GM21515 (cell line): ENCODE results near the gene COLEC12.

Source experiments
- ATAC-seq: cut with Tn5 transposase; IDR thresholded peaks from one replicate; pipeline ENCODE4 v1.9.1; 2021; ENCODE audit not compliant: unreplicated experiment

Gene COLEC12

DNA sequence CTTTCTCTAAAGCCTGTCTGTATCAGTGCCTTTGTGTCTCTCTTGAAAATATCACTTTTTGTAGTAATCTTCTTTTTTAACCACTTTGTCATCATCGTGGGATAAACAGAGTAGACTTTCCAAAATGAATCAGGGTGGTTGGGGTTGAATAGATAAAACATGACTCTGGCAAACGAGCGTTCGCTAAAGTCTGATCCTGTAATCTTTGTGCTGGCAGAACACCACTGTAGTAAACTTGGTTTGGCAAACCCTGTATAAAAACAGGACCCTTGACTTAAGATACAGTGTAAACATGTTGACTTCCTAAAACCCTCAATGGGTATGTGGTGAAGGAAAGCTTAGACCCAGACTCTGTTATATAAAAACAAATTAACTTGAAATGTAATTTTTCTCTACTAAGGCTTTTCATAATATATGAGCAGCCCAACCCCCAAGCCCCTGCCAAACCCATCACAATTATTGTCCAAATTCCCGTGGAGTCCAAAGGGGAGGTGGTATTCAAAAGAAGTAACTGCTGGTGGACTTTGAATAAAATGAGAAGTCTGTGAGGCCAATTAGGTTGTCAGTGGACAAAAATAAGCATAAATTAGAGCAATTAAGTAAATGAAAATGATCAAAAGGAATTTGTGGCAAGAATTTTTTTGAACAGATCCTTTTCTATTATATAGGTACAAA lies 52.2 kb downstream of the COLEC12 start:
- ATAC-seq = no peak

DNA sequence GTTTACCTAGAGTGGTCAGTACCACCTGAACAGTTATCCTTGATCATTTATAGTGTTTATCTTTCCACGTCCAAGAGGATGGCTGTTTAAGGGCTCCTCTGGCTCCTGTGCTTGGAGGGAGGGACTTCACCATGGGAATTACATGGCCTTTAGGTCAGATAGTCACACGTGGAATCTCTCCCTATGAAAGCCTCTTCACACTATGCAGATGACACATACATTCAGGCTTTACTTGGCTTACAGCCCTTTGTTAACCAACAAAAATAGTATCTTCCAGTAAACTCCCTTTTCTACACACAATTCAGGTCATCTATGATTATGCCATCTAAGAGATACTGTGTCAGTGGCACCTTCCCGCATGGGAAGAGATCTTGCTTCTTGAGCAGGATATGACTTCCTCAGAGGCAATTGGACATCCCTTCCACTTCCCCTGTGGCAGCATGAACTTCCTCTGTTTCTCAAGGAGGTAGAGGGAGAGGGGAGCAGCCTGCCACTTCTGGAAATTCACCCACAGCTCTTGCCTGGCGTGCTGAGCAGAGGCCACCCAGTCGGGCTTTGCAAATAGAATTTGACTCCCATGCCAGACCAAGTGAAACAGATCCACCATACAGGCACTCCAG lies 53.5 kb downstream of the COLEC12 start:
- no peak for ATAC-seq

DNA sequence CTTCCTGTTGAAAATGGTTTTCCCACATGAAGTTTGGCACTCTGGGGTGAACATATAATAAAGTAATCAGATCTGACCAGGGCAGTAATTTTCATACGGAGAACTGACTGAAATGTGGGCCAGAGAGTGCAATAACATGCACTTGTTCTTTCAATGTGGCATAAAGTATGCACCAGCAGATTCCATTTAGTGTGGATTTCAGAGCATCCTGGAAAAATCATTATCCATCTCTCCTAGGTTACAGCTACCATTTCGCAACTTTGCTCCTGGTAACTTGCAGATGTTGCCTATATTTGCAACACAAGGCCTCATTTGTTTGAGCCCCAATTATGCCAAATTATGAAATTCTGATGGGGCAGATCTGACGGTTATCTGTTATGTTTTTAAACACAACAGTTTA lies 55.4 kb downstream of the COLEC12 start:
- no peak for ATAC-seq

DNA sequence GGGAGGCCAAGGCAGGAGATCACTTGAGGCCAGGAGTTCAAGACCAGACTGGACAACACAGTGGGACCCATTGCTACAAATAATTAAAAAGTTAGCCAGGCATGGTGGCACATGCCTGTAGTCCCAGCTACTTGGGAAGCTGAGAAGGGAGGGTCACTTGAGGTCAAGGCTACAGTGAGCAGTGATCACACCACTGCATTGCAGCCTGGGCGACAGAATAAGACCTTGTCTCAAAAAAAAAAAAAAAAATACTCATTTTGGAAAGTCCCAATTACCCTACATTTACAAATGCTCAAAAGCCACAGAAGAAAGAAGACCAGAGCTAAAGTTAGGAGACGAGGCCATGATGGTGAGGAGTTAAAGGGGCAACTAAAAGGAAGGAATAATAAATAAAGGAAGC lies 61.9 kb downstream of the COLEC12 start:
- no peak for ATAC-seq

DNA sequence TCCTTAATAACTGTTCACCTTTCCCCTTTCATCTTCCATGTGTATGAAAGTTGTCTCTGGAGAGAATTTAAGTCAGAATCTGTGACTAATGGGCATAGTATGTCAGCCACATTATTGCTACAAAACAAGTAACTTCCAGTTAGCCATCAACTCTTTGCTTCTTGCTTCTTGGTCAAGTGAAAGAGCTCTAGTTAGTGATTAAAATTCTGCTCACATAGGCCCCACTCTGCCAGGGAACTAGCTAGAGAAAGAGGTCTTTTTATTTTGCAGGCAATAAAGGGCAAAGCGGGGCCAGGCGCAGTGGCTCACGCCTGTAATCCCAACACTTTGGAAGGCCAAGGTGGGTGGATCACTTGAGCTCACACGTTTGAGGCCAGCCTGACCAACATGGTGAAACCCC lies 64.6 kb downstream of the COLEC12 start:
- no peak for ATAC-seq

DNA sequence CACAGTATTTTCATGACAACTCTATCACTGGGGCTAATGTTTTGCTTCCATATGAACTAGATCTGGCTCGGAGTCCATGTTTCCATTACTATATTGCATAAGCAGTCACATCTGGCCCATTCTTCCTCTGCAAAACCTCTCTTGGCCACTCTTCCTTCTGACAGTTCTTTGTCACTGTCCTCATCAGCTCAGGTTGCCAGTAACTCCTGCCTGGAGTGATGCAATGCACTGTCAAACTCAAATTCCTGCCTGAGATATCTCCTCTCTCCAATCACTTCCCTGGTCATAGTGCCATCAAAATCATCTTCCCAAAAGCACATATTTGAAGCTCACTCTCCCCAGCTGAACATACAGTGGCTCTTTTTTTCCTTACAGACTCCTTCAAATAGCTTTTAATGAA lies 66.1 kb downstream of the COLEC12 start:
- ATAC-seq = no peak

DNA sequence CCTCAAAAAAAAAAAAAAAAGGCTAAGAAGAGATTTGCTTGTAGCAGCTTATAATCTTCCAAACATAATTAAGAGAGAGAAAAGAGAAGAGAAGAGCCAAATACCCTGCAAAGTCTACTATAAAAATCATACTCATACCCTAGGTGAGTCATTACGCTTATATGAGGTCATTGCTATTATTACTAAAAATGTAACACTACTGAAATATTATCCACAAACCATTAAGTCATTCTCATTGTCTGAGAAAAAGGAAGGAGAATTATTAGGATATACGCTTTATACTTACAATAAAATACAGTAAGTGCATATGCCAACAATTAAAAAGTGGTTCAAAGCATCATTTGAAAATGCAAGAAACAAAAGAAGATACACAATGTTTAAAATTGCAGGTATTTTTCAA lies 66.5 kb downstream of the COLEC12 start:
- ATAC-seq = no peak

DNA sequence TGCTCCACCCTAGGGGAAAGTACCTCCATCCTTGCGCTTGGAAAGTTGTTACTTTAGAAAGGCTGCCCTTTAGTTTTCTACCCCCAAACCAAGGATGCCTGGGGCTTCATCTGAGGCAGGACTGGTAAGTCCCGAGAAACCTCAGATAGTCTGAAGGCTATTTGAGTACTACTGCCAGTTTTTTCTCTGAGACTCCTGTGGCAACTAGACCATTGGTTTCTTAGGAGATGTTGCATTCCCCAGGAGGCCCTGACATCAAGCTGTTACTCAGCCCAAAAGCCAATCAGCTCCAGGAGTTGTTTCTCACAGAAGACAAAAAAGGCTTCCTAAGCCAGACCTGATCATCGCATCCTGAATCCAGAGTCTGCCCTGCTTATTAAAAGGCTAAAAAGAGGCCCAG lies 67.2 kb downstream of the COLEC12 start:
- ATAC-seq = no peak

DNA sequence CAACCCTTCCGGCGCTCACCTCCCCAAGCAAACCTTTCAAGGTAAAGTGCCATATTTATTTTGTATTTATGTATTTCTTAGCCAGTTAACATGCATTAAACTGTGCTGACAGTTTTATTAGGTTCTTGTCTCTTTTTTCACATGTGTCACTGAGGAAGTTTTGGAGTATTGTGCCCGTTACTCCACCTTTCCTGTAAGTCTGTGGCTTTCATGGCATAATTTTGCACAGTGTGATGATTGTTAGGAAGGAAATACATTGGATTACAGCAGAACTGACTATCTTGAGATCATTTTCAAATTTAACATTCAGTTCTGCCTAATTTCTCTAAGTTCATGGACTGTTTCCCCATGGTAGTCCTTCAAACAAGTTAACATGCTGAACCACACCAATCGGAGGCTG lies 67.7 kb downstream of the COLEC12 start:
- no peak for ATAC-seq

DNA sequence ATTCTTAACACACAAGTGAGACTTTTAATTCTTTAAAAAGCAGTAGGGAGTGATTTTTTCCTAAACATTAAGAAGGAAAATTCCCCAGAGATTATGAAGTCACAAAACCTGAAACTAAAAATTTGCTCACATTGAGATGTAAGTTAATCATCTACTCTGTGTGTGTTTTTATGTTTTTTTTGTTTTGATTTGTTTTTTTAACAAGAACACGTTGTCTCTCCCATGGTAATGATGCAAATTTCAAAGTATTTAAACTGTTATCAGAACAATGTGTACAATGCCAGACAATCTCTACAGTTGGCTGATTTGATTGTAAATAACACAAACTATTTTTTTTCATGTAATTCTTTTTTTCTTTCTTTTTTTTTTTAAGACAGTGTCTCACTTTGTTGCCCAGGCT lies 71.5 kb downstream of the COLEC12 start:
- no peak for ATAC-seq

DNA sequence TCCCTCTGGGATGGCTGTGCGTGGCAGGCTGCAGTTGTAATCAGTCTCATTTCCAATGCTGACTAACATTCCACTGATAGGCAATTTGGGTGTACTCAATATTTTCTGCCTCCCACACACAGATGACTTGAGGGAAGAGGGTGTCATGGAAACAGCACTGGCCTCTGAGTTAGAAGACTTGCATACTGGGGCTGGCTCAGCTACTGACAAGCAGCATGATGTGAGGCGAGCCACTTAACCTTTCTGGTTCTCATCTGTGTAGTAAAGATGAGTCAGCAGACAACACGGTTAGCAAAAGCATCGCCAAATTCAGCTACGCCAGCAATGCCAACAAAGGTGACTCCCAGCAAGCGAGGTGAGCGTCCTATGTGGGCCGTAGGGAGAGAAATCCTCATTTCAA lies 73.5 kb downstream of the COLEC12 start:
- ATAC-seq = no peak

DNA sequence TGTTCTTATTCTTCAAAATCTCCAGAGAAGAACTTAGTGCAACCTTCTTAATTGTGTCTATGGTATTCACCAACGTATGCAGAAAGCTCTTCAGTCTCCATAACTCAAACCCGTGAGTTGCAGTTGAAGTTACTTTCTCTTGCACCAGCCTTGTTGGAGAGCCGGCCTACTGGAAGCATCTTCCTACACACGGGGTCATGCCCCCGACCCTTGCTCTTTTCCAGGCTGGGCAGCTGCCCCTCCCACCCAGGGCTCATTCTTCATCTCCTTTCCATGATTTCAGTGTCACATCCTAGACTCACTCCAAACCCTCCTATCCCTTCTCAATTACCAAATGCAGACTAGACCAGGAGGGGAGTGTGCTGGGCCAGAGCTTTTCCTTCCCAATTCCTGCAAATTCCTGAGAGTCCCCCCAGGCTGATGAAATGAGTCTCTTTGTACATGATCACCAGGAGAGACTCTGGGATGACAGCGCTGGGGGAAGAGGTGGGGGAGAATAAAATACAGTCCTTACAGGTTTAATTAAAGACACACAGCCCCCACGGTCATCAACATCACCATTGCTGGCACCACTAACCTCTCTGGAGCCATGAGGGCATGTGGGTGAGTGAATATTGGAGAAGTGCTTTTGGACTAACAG lies 75.3 kb downstream of the COLEC12 start:
- no peak for ATAC-seq

DNA sequence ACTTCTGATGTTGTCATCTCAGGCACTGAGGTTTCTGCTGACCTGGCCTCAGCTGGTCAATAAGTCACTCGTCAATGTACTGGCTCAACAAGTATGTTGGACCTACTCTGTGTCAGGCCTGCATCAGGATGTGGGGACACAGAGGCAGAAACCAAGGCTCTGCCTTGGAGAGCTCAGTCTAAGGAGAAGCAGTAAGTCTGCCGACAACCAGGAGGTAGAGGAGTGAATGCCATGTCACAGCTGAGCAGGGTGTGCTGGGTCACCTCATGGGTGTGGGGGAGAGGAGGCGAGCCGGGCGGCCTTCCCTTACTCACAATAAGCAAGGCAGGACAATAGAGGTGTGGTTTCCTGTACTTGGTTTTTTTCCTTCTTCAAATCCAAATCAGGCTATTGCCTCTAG lies 75.8 kb downstream of the COLEC12 start:
- no peak for ATAC-seq

DNA sequence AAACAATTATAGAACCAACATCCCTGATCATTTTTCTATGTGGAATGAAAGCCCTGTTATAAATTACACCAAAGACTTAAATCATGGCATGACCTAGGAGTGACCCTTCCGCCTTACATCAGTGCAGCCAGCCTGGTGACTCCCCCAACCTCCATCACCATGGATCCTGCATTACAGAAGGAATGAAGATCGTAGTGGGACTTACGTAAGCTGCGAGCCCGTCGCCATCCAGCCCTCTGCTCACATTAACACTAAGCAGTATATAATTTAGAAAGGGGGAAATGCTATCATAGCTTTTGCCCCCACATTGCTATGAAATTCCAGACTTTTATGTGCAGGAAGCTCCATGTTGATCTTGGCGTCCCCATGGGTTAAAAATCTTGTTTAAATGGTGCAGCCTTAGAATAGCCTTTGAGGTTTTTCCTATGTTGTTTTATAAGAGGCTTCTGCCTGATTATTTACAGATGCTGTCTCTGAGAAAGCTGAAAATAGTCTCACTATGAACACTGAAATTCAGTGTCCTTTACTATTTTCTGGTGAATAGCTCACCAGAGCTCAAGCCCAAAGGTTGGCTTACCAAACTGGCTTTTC lies 76.3 kb downstream of the COLEC12 start:
- ATAC-seq = no peak

DNA sequence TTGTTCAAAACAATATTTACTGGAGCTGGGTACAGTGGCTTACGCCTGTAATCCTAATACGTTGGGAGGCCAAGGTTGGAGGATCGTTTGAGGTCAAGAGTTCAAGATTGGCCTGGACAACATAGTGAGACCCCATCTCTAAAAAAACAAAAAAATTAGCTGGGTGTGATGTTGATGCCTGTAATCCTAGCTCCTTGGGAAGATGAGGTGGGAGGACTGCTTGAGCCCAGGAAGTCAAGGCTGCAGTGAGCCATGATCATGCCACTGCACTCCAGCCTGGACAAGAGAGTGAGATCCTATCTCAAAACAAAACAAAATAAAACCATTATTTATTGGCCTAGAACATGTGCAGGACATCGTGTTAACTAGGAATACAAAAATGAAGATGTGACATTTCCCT lies 77.5 kb downstream of the COLEC12 start:
- ATAC-seq = no peak

DNA sequence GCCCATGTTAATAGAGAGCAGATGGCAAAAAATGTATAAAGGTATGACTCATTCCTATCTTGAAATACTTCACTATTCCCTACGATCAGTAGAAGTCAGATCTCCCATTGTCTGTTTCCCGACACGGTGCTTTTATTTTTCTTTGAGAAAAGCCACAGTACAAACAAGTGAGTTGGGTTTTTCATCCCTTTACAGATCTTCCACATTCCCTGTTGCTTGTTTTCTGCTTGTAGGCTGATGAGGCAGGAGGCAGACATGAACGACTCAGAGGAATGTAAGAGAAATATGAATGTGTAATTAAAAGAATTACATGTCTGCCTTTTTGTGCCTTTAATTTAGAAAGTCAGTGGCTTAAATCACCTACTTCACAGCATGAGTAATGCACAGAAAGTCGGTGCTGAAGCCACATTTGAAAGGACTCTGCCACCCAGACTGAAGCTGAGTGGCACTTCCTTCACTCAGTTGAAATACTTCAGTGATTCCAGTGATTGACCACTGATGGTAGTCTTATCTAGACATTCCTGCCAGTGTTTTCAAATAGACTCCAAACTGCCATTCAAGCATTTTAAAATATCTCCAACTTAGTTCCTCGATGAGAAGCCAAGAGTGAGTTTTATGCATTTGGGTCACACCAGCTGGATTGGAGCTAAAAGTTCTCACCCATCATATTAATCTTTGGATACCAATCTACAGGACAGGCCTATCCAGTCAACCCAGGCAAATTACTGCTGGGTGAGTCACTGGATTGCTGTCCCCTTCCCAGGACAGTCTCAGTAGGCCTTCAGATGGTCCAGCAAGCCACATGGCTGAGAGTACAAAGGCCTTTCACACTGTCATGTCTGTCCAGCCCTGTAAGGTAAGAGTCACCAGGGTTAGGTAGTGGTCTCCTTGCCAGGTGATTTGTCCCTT lies 79.0 kb downstream of the COLEC12 start:
- no peak for ATAC-seq

DNA sequence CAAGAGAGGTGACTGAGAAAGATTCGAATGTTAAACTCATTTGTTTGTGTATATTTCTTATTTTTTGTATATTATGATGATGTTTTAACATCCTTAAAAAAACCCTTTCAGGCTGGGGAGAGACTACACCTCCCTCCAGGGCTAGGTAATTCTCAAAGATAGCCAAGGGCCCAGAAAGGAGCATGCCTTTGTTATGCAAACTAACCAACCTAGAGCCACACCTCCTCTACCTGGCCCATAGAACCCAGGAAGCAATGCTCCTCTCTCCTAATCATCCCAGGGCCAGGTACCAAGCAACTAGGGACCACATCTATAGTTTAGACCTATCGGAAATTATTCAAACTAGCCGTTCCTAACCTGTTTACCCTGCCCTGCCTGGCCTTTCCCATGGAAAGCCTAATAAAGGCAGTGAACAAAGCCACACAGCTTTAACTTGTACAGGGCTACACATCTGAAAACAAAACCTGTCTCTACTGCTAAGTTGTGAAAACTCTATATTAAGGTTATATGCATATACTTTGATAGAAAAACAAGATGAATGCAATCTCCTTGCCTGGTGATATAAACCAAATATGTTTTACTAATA lies 79.7 kb downstream of the COLEC12 start:
- ATAC-seq = no peak

DNA sequence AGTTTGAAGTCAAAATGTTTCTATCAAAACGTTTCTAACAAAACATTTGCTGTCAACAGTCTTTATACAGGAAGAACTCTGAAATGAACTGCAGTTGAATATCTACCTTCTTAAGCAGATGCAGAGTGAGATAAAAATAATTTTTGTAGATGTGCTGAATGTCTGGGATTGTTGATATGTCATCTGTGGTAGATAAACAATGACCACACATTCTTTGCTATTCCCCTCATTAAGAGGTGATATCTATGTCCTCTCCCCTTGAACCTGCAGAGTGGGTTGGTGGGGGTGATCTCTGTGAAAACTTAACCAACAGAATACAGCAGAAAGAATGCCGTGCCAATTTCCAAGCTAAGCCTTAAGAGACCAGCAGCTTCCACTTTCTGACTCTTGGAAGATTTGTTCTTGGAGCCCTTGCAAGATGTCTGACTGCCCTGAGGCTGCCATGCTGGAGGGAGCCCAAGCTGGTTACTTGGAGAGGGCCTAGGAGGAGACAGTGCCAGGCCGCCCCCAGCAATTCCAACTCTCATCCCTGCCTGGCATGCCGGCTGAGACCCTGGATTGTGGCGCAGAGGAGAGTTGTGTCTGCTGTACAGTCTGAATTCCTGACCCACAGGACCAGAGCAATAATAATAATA lies 80.8 kb downstream of the COLEC12 start:
- no peak for ATAC-seq

DNA sequence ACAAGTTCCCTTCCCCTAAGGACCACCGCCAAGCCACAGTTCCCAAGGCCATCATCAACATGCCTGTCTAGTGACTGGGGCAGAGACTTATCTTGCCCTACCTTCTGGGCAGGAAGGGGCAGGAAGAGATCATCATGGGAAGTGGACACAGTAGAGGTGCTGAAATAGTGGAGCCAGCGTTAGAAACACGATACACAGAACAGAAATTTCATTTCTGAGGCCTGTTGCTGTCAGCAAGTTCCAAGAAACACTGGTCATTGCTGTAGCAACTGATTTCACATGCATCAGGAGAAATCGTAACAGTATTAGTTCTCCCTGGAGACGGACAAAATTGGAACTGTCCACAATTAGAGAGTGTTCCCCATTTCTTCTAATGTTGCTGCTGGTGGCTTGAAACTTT lies 83.0 kb downstream of the COLEC12 start:
- ATAC-seq = no peak

DNA sequence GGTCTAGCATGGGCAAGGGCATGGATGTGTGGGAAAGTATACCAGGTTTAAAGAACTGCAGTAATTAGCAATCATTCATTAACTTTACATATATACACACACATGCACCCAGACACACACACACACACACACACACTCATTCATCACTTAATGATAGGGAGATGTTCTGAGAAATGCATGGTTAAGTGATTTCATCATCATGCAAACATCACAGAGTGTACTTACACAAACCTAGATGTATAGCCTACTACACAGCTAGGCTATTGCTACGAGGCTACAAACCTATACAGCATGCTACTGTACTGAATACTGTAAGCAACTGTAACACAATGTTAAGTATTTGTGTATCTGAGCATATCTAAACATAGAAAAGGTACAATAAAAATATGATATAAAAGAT lies 83.6 kb downstream of the COLEC12 start:
- ATAC-seq = no peak
